ENCODE results near the gene FRMD4A.

DNA sequence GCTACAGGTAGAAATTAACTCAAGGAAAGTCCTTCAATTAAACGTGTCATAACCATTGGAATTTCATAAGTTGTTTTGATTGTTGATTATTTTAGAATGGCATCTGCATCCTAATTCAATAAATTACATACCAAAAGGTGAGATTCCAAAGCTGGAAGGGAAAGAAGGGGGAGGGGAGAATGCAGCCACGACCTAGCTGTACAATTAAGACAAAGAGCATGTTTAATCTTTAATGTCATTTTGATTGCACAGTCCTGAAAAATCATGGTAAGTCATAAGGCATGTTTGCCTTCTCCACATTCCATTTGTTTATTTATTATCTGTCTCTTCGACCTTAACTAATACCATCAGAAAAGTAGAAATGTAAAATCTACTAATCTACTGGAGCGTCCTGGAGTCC is 358.1 kb downstream of the FRMD4A start:
- no peak for TF ChIP-seq CTCF (IDR thresholded peaks at IDR 0.05)
- no peak for TF ChIP-seq EP300 (IDR thresholded peaks at IDR 0.05)
- no peak for TF ChIP-seq POLR2A (IDR thresholded peaks at IDR 0.05)

Data from stomach (tissue), 4 donors.